AG04449 (cell line): ENCODE results near the gene NOL4L.

ENCODE experiments used
- CTCF ChIA-PET: fragments of 350-600 bp; formaldehyde crosslinking; extraction: SDS; loops from one replicate; lab custom pipeline; 2021; ENCODE audit warnings: antibody characterized with exemption; lab: Yijun Ruan, JAX
- POLR2A ChIA-PET: fragments of 400-600, 350-600 bp; formaldehyde crosslinking; extraction: SDS; loops from one replicate; lab custom pipeline; 2020; ENCODE audit warnings: antibody characterized with exemption, inconsistent platforms; lab: Yijun Ruan, JAX
- DNase-seq: peaks from one replicate; pipeline ENCODE4 v3.0.0-alpha.2; 2010; ENCODE audit warnings: low read depth, low spot score
- H3K4me3 ChIP-seq: 2 replicates; pipeline ENCODE4 v1.5.1; 2011; ENCODE audit warnings: low read depth, mild to moderate bottlenecking, control low read depth, low read length
- CTCF ChIP-seq: IDR thresholded peaks from one replicate; pipeline ENCODE4 v1.5.1; 2011; ENCODE audit warnings: mild to moderate bottlenecking, moderate library complexity, low read length, control low read depth, inconsistent platforms; ENCODE audit not compliant: insufficient read depth; ENCODE audit errors: missing control alignments

NOL4L gene

GRCh38 chr20:32464401-32465091 lies 120.6 kb downstream of the NOL4L start:
- CTCF ChIA-PET, result interaction anchor here (0.8 kb wide), 1 partner anchor 8 kb away, joined by 4 read pairs; no protein-coding TSS in a partner anchor
- no peak overlapping the region for H3K4me3 ChIP-seq
- POLR2A ChIA-PET, result no interaction called here
- TF ChIP-seq CTCF, result no peak
- DNase-seq, result no peak

GRCh38 chr20:32463642-32464400 lies 121.3 kb downstream of the NOL4L start:
- no peak overlapping the region for H3K4me3 ChIP-seq
- no peak for TF ChIP-seq CTCF
- POLR2A ChIA-PET, result no interaction called here
- CTCF ChIA-PET, result interaction anchor here (0.8 kb wide), 1 partner anchor 8 kb away, joined by 4 read pairs; no protein-coding TSS in a partner anchor
- no peak for DNase-seq

- POLR2A ChIA-PET, result no interaction called here
- no peak overlapping the region for H3K4me3 ChIP-seq
- no peak for DNase-seq
- no peak for TF ChIP-seq CTCF
- CTCF ChIA-PET, result no interaction called here
Measured at GRCh38 chr20:32462900-32463641, 122.1 kb downstream of the NOL4L start.

GRCh38 chr20:32461836-32462600 lies 123.1 kb downstream of the NOL4L start:
- no peak for TF ChIP-seq CTCF
- no peak overlapping the region for H3K4me3 ChIP-seq
- POLR2A ChIA-PET, result no interaction called here
- CTCF ChIA-PET, result no interaction called here
- no peak for DNase-seq

- no peak for DNase-seq
- ChIA-PET CTCF (no interaction called here), POLR2A (interaction anchor here (1.5 kb wide), 1 partner anchor 14 kb away, joined by 5 read pairs; no protein-coding TSS in a partner anchor)
- no peak for TF ChIP-seq CTCF
- H3K4me3 ChIP-seq, result no peak overlapping the region
Measured at GRCh38 chr20:32460683-32461320, 124.3 kb downstream of the NOL4L start.
